IMR-90 (cell line): ENCODE results near the gene RPLP1. TPM values are rescaled to one million over a fixed set of nuclear protein-coding genes. Genes with fewer than 3 reads are reported as not detected.

ENCODE experiments used
- ATAC-seq: fragments of 200-7000 bp; cut with Tn5 transposase; 2 replicates; pipeline ENCODE4 v1.9.1; 2020; ENCODE audit warnings: low read depth, mild to moderate bottlenecking, moderate library complexity
- BruUV-seq: library from RNA; stranded (reverse); fragments of 400-500 nt; replicated peaks from 2 replicates; lab custom pipeline; 2021; lab: Mats Ljungman, UMichigan
- CTCF ChIA-PET: fragments of 300-600 bp; formaldehyde crosslinking; extraction: SDS; loops from one replicate; lab custom pipeline; 2021; ENCODE audit warnings: antibody characterized with exemption; lab: Yijun Ruan, JAX
- POLR2A ChIA-PET: fragments of 300-600 bp; sonication (Branson Sonifier 250); formaldehyde crosslinking; loops from one replicate; lab custom pipeline; 2022; ENCODE audit warnings: antibody characterized with exemption; ENCODE audit not compliant: unreplicated experiment; lab: Charles Lee
- DNase-seq: peaks from one replicate; pipeline ENCODE4 v3.0.0; 2013
- H2AFZ ChIP-seq: replicated peaks from 2 replicates; pipeline ENCODE3; 2013; ENCODE audit warnings: low read length, mild to moderate bottlenecking; ENCODE audit not compliant: poor library complexity
- H2AK5ac ChIP-seq: 2 replicates; pipeline ENCODE4 v1.6.1; 2013; ENCODE audit warnings: low read depth, low read length, inconsistent platforms
- H2AK9ac ChIP-seq: replicated peaks from 2 replicates; pipeline ENCODE3; 2013; ENCODE audit warnings: mild to moderate bottlenecking, low read depth, low read length, moderate library complexity; ENCODE audit not compliant: poor library complexity
- H2BK120ac ChIP-seq: 2 replicates; pipeline ENCODE4 v1.6.1; 2013; ENCODE audit warnings: low read depth, low read length, inconsistent platforms
- H2BK15ac ChIP-seq: 3 replicates; pipeline ENCODE4 v1.6.1; 2013; ENCODE audit warnings: low read depth, low read length, inconsistent platforms
- H2BK20ac ChIP-seq: 2 replicates; pipeline ENCODE4 v1.6.1; 2013; ENCODE audit warnings: low read depth, mild to moderate bottlenecking, inconsistent platforms, low read length, moderate library complexity
- H2BK5ac ChIP-seq: 2 replicates; pipeline ENCODE4 v1.6.1; 2013; ENCODE audit warnings: mild to moderate bottlenecking, low read depth, low read length, inconsistent platforms; ENCODE audit not compliant: poor library complexity, severe bottlenecking
- H3K14ac ChIP-seq: replicated peaks from 2 replicates; pipeline ENCODE4 v1.6.1; 2013; ENCODE audit warnings: low read depth, low read length, inconsistent platforms
- H3K18ac ChIP-seq: 2 replicates; pipeline ENCODE4 v1.6.1; 2013; ENCODE audit warnings: low read depth, low read length, control low read depth
- H3K23ac ChIP-seq: 2 replicates; pipeline ENCODE4 v1.6.1; 2013; ENCODE audit warnings: low read depth, low read length, inconsistent platforms
- H3K27ac ChIP-seq: 2 replicates; pipeline ENCODE4 v1.5.1; 2013; ENCODE audit warnings: mild to moderate bottlenecking, control low read depth, low read length; ENCODE audit not compliant: insufficient read depth
- H3K27me3 ChIP-seq: 2 replicates; pipeline ENCODE4 v1.6.1; 2013; ENCODE audit warnings: low read length; ENCODE audit not compliant: control insufficient read depth, insufficient read depth
- H3K36me3 ChIP-seq: 2 replicates; pipeline ENCODE4 v1.6.1; 2013; ENCODE audit warnings: low read length, mixed read lengths; ENCODE audit not compliant: control insufficient read depth, insufficient read depth
- H3K4ac ChIP-seq: 2 replicates; pipeline ENCODE4 v1.6.1; 2013; ENCODE audit warnings: low read depth, low read length, inconsistent platforms
- H3K4me1 ChIP-seq: 2 replicates; pipeline ENCODE4 v1.6.1; 2013; ENCODE audit warnings: low read length, mixed read lengths; ENCODE audit not compliant: control insufficient read depth, insufficient read depth
- H3K4me2 ChIP-seq: 2 replicates; pipeline ENCODE4 v1.6.1; 2013; ENCODE audit warnings: low read depth, mild to moderate bottlenecking, control low read depth, low read length, moderate library complexity
- H3K4me3 ChIP-seq: 2 replicates; pipeline ENCODE4 v1.5.1; 2013; ENCODE audit warnings: low read depth, mild to moderate bottlenecking, control low read depth, low read length, moderate library complexity; ENCODE audit not compliant: insufficient read depth
- H3K56ac ChIP-seq: 2 replicates; pipeline ENCODE4 v1.6.1; 2013; ENCODE audit warnings: low read length, inconsistent platforms; ENCODE audit not compliant: insufficient read depth; ENCODE audit errors: extremely low read depth
- H3K79me1 ChIP-seq, 2 experiments: 2 replicates each; pipeline ENCODE4 v1.6.1; 2013; ENCODE audit warnings: low read length in 2 of 2, inconsistent platforms in 1 of 2, low read depth in 1 of 2
- H3K9ac ChIP-seq: 2 replicates; pipeline ENCODE4 v1.6.1; 2013; ENCODE audit warnings: low read depth, low read length, control low read depth
- H3K9me1 ChIP-seq: 2 replicates; pipeline ENCODE4 v1.6.1; 2013; ENCODE audit warnings: low read length, inconsistent platforms; ENCODE audit not compliant: insufficient read depth
- H3K9me3 ChIP-seq: 2 replicates; pipeline ENCODE4 v1.6.1; 2013; ENCODE audit warnings: low read length; ENCODE audit not compliant: control insufficient read depth, insufficient read depth
- H4K20me1 ChIP-seq: 2 replicates; pipeline ENCODE4 v1.6.1; 2013; ENCODE audit warnings: low read length, inconsistent platforms; ENCODE audit not compliant: insufficient read depth
- H4K5ac ChIP-seq: 2 replicates; pipeline ENCODE4 v1.6.1; 2013; ENCODE audit warnings: mild to moderate bottlenecking, low read depth, low read length, control low read depth
- H4K8ac ChIP-seq, 2 experiments: 2 replicates each; pipeline ENCODE4 v1.6.1; 2013; ENCODE audit warnings: low read depth in 2 of 2, low read length in 2 of 2, control low read depth in 1 of 2, inconsistent platforms in 1 of 2
- H4K91ac ChIP-seq: 2 replicates; pipeline ENCODE4 v1.6.1; 2013; ENCODE audit warnings: low read depth, low read length, inconsistent platforms; ENCODE audit not compliant: insufficient read depth
- BHLHE40 ChIP-seq: fragments of 150-350 bp; IDR thresholded peaks from 2 replicates; pipeline ENCODE4 v1.6.1; 2016; ENCODE audit warnings: mild to moderate bottlenecking, low read depth, low read length
- CHD1 ChIP-seq: IDR thresholded peaks from 2 replicates; pipeline ENCODE4 v1.6.1; 2012; ENCODE audit warnings: low read depth, low read length, improper control_type of control experiment
- FOS ChIP-seq: fragments of 150-350 bp; IDR thresholded peaks from 2 replicates; pipeline ENCODE4 v1.6.1; 2016; ENCODE audit warnings: low read depth, low read length
- MAFK ChIP-seq: IDR thresholded peaks from 2 replicates; pipeline ENCODE4 v1.6.1; 2012; ENCODE audit warnings: low read depth, low read length, improper control_type of control experiment
- MXI1 ChIP-seq: IDR thresholded peaks from 2 replicates; pipeline ENCODE4 v1.6.1; 2012; ENCODE audit warnings: low read depth, mild to moderate bottlenecking, low read length, moderate library complexity, borderline replicate concordance
- NFE2L2 ChIP-seq: fragments of 150-350 bp; IDR thresholded peaks from 2 replicates; pipeline ENCODE4 v1.6.1; 2016; ENCODE audit warnings: low read depth, mild to moderate bottlenecking, low read length
- RAD21 ChIP-seq: IDR thresholded peaks from 2 replicates; pipeline ENCODE4 v1.6.1; 2012; ENCODE audit warnings: low read length, improper control_type of control experiment
- RCOR1 ChIP-seq: IDR thresholded peaks from 2 replicates; pipeline ENCODE4 v1.6.1; 2012; ENCODE audit warnings: mild to moderate bottlenecking, low read length, improper control_type of control experiment; ENCODE audit not compliant: insufficient replicate concordance
- RFX5 ChIP-seq: IDR thresholded peaks from 2 replicates; pipeline ENCODE4 v1.8.0; 2012; ENCODE audit warnings: low read depth, mild to moderate bottlenecking, low read length, moderate library complexity
- SMC3 ChIP-seq: fragments of 150-350 bp; IDR thresholded peaks from 2 replicates; pipeline ENCODE4 v1.6.1; 2016; ENCODE audit warnings: low read depth, mild to moderate bottlenecking, antibody characterized with exemption, low read length, moderate library complexity
- WGBS, 2 experiments: methylation state at CpG; one replicate each; pipeline versions ENCODE4 v1.1.5 to v1.1.7; 2013; ENCODE audit warnings: missing lambda C conversion rate in 2 of 2; ENCODE audit not compliant: insufficient read length in 1 of 2; ENCODE audit errors: extremely low coverage in 2 of 2; 5-methylcytosine and 5-hydroxymethylcytosine counted together
- dilution Hi-C: fragments of 300-500 bp; cut with HindIII; formaldehyde crosslinking; loops from one replicate; pipeline ENCODE4 v1.14.3; 2018; ENCODE audit warnings: low sequenced_read_pairs; ENCODE audit not compliant: unreplicated experiment
- in situ Hi-C: fragments of 300-500 bp; cut with MboI; formaldehyde crosslinking; loops from 3 replicates; pipeline ENCODE4 v1.14.3; 2019; ENCODE audit warnings: low sequenced_read_pairs, inconsistent platforms, mixed read lengths
- intact Hi-C: fragments of 100-400 bp; cut with micrococcal nuclease; formaldehyde crosslinking; loops from 2 replicates; pipeline ENCODE4 v1.10.0; 2022
- polyA plus RNA-seq, 3 experiments: library from polyadenylated mRNA; depleted of rRNA; stranded (reverse); fragments of >200 nt; gene quantifications; 2 replicates each; pipeline ENCODE4 v1.2.3, GENCODE V29; 2012; ENCODE audit warnings: low replicate concordance in 1 of 3
- total RNA-seq: library from RNA; depleted of rRNA; stranded (reverse); fragments of >200 nt; gene quantifications from 2 replicates; pipeline ENCODE4 v1.2.3, GENCODE V29; 2012
- TF ChIP-seq, protein P1 (sequence below): fragments of 150-350 bp; IDR thresholded peaks from 2 replicates; pipeline ENCODE4 v1.6.1; 2016; ENCODE audit warnings: low read depth, mild to moderate bottlenecking, low read length, moderate library complexity, borderline replicate concordance
- TF ChIP-seq, protein P2 (sequence below): conservative IDR thresholded peaks from 2 replicates; pipeline ENCODE4 v1.5.1; 2012; ENCODE audit warnings: mild to moderate bottlenecking, low read depth, low read length, improper control_type of control experiment
- TF ChIP-seq, protein P3 (sequence below): fragments of 150-350 bp; IDR thresholded peaks from 2 replicates; pipeline ENCODE4 v1.6.1; 2017; ENCODE audit warnings: mild to moderate bottlenecking, antibody characterized with exemption, low read length, low read depth

The RPLP1 gene
- total and polyA plus RNA-seq, 2 of the 4 experiments (the other 2 are of a cell fraction), result 97.0 to 1,440 TPM

DNA sequence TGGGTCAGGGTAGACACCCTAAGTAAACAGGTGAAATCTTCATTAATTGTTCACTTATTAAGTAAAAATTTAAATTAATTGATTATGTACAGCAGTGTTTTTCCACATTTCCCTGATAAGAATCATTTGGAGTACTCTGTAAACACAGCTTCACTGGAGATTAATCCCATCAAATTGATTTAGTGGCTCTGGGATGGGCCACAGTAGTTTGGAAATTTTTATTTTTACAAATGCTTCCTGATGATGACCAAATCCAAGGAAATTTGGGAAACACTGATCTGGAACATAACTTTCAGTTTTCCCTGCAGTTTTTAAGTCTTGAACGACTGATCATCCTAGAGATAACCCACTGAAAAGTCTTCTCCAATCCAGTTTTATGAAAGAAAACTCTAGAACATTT is 18.8 kb upstream of the RPLP1 start:
- Histone ChIP-seq H4K5ac (no peak overlapping the region), H4K8ac (no peak overlapping the region), H2BK20ac (no peak overlapping the region), H3K4ac (no peak overlapping the region), H3K4me3 (no peak overlapping the region), H2BK120ac (no peak overlapping the region), H3K9ac (no peak overlapping the region), H2AK5ac (no peak overlapping the region), H3K36me3 (peaks cover 9% of the 10 kb centered on the region), H4K91ac (no peak overlapping the region), H3K79me1 (peaks cover 30 to 64% of the 10 kb centered on the region in 2 experiments), H3K9me3 (no peaks in the 10 kb centered on the region), H3K27me3 (no peaks in the 10 kb centered on the region), H2AK9ac (no peak overlapping the region), H2AFZ (no peak overlapping the region), H3K4me2 (no peak overlapping the region), H2BK5ac (no peak overlapping the region), H3K23ac (no peak overlapping the region), H3K4me1 (no peaks in the 10 kb centered on the region), H3K14ac (no peak overlapping the region), H2BK15ac (no peak overlapping the region), H3K9me1 (peaks cover 8% of the 10 kb centered on the region), H4K20me1 (no peaks in the 10 kb centered on the region), H3K27ac (no peak overlapping the region), H3K18ac (no peak overlapping the region), H3K56ac (no peak overlapping the region)
- WGBS, 2 experiments, result no CpG with 5 or more reads among the region's 1 CpG
- ChIA-PET POLR2A (no interaction called here), CTCF (no interaction called here)
- intact Hi-C loops (loop anchor here (1.0 kb wide), 1 partner anchor 36 kb away; no protein-coding TSS in a partner anchor), in situ Hi-C loops (no loop called here), dilution Hi-C loops (no loop called here)
- DNase-seq (no peak), ATAC-seq (no peak)
- BruUV-seq, result no TSS peak
- TF ChIP-seq CHD1 (no peak), RCOR1 (no peak), MAFK (no peak), FOS (no peak), BHLHE40 (no peak), MXI1 (no peak), NFE2L2 (no peak), RFX5 (no peak), RAD21 (no peak), SMC3 (no peak)
- TF ChIP-seq, protein P1, sequence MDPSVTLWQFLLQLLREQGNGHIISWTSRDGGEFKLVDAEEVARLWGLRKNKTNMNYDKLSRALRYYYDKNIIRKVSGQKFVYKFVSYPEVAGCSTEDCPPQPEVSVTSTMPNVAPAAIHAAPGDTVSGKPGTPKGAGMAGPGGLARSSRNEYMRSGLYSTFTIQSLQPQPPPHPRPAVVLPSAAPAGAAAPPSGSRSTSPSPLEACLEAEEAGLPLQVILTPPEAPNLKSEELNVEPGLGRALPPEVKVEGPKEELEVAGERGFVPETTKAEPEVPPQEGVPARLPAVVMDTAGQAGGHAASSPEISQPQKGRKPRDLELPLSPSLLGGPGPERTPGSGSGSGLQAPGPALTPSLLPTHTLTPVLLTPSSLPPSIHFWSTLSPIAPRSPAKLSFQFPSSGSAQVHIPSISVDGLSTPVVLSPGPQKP, result no peak
- TF ChIP-seq, protein P2, sequence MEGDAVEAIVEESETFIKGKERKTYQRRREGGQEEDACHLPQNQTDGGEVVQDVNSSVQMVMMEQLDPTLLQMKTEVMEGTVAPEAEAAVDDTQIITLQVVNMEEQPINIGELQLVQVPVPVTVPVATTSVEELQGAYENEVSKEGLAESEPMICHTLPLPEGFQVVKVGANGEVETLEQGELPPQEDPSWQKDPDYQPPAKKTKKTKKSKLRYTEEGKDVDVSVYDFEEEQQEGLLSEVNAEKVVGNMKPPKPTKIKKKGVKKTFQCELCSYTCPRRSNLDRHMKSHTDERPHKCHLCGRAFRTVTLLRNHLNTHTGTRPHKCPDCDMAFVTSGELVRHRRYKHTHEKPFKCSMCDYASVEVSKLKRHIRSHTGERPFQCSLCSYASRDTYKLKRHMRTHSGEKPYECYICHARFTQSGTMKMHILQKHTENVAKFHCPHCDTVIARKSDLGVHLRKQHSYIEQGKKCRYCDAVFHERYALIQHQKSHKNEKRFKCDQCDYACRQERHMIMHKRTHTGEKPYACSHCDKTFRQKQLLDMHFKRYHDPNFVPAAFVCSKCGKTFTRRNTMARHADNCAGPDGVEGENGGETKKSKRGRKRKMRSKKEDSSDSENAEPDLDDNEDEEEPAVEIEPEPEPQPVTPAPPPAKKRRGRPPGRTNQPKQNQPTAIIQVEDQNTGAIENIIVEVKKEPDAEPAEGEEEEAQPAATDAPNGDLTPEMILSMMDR, result no peak
- TF ChIP-seq, protein P3, sequence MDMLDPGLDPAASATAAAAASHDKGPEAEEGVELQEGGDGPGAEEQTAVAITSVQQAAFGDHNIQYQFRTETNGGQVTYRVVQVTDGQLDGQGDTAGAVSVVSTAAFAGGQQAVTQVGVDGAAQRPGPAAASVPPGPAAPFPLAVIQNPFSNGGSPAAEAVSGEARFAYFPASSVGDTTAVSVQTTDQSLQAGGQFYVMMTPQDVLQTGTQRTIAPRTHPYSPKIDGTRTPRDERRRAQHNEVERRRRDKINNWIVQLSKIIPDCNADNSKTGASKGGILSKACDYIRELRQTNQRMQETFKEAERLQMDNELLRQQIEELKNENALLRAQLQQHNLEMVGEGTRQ, result no peak
